GM12865 (cell line): ENCODE measurements around the gene TLX2.
"Not testable (repeated sequence)": the region's sequence is repeated elsewhere in the genome, so short reads cannot be mapped to it uniquely, and the experiment has no call there.

ENCODE experiments used
- DNase-seq: peaks from one replicate; pipeline ENCODE4 v3.0.0; 2010; ENCODE audit warnings: low read depth
- H3K4me3 ChIP-seq: 2 replicates; pipeline ENCODE4 v1.5.1; 2011; ENCODE audit warnings: mild to moderate bottlenecking, low read depth, low read length, control low read depth
- CTCF ChIP-seq: IDR thresholded peaks from 2 replicates; pipeline ENCODE4 v1.5.1; 2011; ENCODE audit warnings: low read length, control low read depth, low read depth, inconsistent platforms; ENCODE audit not compliant: insufficient read depth; ENCODE audit errors: missing control alignments

TLX2 gene

GRCh38 chr2:74514368-74515270, at the start of gene TLX2:
TLX2 (plus strand) TSS chr2:74514450; CDS start chr2:74514807, 357 bp downstream.
- no peak for DNase-seq
- H3K4me3 ChIP-seq, result peak within 1 kb of the TSS; percentile 34
- TF ChIP-seq CTCF, result no peak

GRCh38 chr2:74470742-74471141, 43.5 kb upstream of the TLX2 start:
- H3K4me3 ChIP-seq, DNase-seq: not testable (repeated sequence)

GRCh38 chr2:74471332-74472065, 42.8 kb upstream of the TLX2 start:
- no peak for TF ChIP-seq CTCF
- no peak for DNase-seq
- peak overlapping the region; percentile 87 for H3K4me3 ChIP-seq

- H3K4me3 ChIP-seq, result peak within 1 kb of the TSS; percentile 87
- peak; percentile 98 for DNase-seq
- TF ChIP-seq CTCF, result no peak
Observed at GRCh38 chr2:74472086-74472944, 41.9 kb upstream of the TLX2 start, which contains the start of gene MRPL53. MRPL53 (minus strand) TSS chr2:74472680; CDS start chr2:74472660, 20 bp downstream.

GRCh38 chr2:74472945-74473258, 41.3 kb upstream of the TLX2 start:
- TF ChIP-seq CTCF, result no peak
- no peak for DNase-seq
- H3K4me3 ChIP-seq, result peak overlapping the region; percentile 87

GRCh38 chr2:74474481-74474880, 39.8 kb upstream of the TLX2 start:
- TF ChIP-seq CTCF, result no peak
- no peak for DNase-seq
- H3K4me3 ChIP-seq, result no peak overlapping the region
